ENCODE data around the gene TIGD3. TPM values are rescaled to one million over a fixed set of nuclear protein-coding genes. Genes with fewer than 3 reads are reported as not detected.

The TIGD3 gene
- total and polyA plus RNA-seq, 2 of the 13 experiments (the other 11 are each of a cell fraction or from before 2014, with no cell fraction given), result 0.49 to 4.9 TPM

DNA sequence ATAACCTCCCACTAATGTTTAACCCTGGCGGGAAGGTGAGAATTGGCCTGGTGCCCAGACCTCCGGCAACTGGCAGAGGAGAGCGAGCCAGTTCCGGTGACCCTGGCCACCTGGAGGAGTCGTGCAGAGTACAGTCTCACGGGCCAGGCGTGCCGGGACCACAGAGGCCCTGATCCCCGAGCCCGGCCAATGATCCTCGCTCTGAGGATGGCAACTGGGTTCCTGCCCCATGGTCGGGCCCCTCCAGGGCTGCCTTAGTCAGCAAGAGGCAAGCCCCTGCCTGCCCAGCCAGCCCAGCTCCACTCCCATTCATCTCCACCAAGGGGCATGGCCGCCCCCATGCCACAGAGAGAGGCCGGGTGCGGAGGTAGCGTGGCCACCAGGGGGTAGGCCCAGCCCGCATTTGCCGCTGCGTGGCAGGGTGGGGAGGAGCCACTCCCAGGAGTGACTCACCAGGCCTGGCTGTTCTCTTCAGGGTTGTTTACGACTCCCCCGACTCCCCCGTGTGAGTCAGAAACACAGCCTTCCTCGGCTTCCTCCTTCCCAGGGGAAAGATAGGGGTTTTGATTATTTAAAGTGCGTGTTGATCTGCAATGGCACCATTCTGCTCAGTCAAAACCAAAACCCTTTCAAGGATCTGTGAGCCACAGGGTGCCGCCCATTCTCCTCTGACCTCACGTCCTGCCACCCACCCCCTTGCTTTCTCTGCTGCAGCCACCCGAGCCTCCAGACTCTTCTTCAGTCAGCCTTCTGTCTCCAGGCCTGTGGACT is 27.7 kb downstream of the TIGD3 start, which contains the start of gene SLC25A45 (continued):
- TF ChIP-seq PATZ1 (CRISPR knock-in tag; IDR thresholded peaks at IDR 0.05) (peak; percentile 82), ZGPAT (CRISPR knock-in tag; IDR thresholded peaks at IDR 0.05) (peak; percentile 97), ZNF768 (CRISPR knock-in tag; IDR thresholded peaks at IDR 0.05) (no peak; the same call in 1 of the 2 replicates), NCOR1 (IDR thresholded peaks at IDR 0.05; ENCODE audit: borderline replicate concordance, low read length) (peak; percentile 83; the same call in 1 of the 2 replicates), PRDM15 (CRISPR knock-in tag; IDR thresholded peaks at IDR 0.05) (no peak; the same call in 1 of the 2 replicates), ZZZ3 (CRISPR knock-in tag; IDR thresholded peaks at IDR 0.05; ENCODE audit: borderline replicate concordance) (peak; percentile 49; the same call in 1 of the 2 replicates), NBN (conservative IDR thresholded peaks at IDR 0.05) (no peak), ZNF720 (CRISPR knock-in tag; IDR thresholded peaks at IDR 0.05) (no peak), EEA1 (CRISPR knock-in tag; IDR thresholded peaks at IDR 0.05; ENCODE audit: borderline replicate concordance) (no peak), ZNF276 (CRISPR knock-in tag; IDR thresholded peaks at IDR 0.05; ENCODE audit: low read depth) (no peak), ZNF136 (CRISPR knock-in tag; IDR thresholded peaks at IDR 0.05; ENCODE audit: low read depth) (peak; percentile 79; the same call in 1 of the 2 replicates), ZNF713 (CRISPR knock-in tag; IDR thresholded peaks at IDR 0.05) (no peak)
- TF ChIP-seq, protein P1, sequence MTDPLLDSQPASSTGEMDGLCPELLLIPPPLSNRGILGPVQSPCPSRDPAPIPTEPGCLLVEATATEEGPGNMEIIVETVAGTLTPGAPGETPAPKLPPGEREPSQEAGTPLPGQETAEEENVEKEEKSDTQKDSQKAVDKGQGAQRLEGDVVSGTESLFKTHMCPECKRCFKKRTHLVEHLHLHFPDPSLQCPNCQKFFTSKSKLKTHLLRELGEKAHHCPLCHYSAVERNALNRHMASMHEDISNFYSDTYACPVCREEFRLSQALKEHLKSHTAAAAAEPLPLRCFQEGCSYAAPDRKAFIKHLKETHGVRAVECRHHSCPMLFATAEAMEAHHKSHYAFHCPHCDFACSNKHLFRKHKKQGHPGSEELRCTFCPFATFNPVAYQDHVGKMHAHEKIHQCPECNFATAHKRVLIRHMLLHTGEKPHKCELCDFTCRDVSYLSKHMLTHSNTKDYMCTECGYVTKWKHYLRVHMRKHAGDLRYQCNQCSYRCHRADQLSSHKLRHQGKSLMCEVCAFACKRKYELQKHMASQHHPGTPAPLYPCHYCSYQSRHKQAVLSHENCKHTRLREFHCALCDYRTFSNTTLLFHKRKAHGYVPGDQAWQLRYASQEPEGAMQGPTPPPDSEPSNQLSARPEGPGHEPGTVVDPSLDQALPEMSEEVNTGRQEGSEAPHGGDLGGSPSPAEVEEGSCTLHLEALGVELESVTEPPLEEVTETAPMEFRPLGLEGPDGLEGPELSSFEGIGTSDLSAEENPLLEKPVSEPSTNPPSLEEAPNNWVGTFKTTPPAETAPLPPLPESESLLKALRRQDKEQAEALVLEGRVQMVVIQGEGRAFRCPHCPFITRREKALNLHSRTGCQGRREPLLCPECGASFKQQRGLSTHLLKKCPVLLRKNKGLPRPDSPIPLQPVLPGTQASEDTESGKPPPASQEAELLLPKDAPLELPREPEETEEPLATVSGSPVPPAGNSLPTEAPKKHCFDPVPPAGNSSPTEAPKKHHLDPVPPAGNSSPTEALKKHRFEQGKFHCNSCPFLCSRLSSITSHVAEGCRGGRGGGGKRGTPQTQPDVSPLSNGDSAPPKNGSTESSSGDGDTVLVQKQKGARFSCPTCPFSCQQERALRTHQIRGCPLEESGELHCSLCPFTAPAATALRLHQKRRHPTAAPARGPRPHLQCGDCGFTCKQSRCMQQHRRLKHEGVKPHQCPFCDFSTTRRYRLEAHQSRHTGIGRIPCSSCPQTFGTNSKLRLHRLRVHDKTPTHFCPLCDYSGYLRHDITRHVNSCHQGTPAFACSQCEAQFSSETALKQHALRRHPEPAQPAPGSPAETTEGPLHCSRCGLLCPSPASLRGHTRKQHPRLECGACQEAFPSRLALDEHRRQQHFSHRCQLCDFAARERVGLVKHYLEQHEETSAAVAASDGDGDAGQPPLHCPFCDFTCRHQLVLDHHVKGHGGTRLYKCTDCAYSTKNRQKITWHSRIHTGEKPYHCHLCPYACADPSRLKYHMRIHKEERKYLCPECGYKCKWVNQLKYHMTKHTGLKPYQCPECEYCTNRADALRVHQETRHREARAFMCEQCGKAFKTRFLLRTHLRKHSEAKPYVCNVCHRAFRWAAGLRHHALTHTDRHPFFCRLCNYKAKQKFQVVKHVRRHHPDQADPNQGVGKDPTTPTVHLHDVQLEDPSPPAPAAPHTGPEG (CRISPR knock-in tag; IDR thresholded peaks at IDR 0.05), result peak; percentile 7; the same call in 1 of the 2 replicates
